ENCODE results near the gene EID3. TPM values are rescaled to one million over a fixed set of nuclear protein-coding genes. Genes with fewer than 3 reads are reported as not detected.

EID3 gene
- total and polyA plus RNA-seq, 10 of the 15 experiments (the other 5 are each of a cell fraction or from before 2014, with no cell fraction given) = 0.92 to 7.0 (median 4.3) TPM

DNA sequence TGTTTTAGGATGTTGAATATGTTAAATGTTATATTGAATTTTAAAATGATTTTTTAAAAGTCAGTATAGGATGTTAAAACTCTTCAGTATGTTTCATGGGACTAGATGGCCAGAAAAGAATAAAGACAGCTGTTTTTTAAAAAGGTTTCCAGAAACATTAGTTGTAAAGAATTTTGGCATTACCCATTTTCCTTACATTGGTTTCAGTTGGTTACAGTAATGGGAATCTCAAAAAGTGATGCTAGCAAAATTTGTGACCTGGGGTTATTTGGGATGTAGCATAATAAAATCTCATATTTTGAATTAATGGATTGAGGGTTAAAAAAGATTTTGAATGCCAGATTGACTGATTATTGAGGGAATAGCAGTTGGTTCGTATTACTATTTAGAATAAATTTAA, 25.3 kb downstream of the EID3 start:
- no peaks in the 10 kb centered on the region for H3K27me3 ChIP-seq (replicated peaks in 1 of 2; ENCODE audit: control insufficient read depth in 2 of 2, insufficient read depth in 2 of 2, low read length in 1 of 2)

More for the DNA sequence above, 25.3 kb downstream of the EID3 start:
- no peak for FAIRE-seq
- SMC1A ChIA-PET (ENCODE audit: uncharacterized antibody, unreplicated experiment) = interaction anchor here (1.1 to 1.4 kb wide), 3 partner anchors 15 to 25 kb away, joined by 3 to 6 read pairs (median 3); no protein-coding TSS in a partner anchor
- no TSS peak for BruUV-seq (replicated peaks)
- POLR2A ChIA-PET = interaction anchor here (0.6 to 0.7 kb wide), 2 partner anchors 23 to 124 kb away, joined by 3 to 4 read pairs; no protein-coding TSS in a partner anchor
- Histone ChIP-seq H3K27ac (ENCODE audit: control insufficient read depth, insufficient read depth) (no peak overlapping the region), H3K4me1 (ENCODE audit: control insufficient read depth, insufficient read depth, low read length) (no peaks in the 10 kb centered on the region), H3K4me3 (no peak overlapping the region), H3K36me3 (ENCODE audit: control insufficient read depth in 2 of 2, insufficient read depth in 2 of 2, low read length in 1 of 2) (peaks cover 8 to 19% of the 10 kb centered on the region in 2 experiments), H2AFZ (ENCODE audit: control insufficient read depth, low read depth, low read length) (no peak overlapping the region), H3K79me2 (ENCODE audit: control insufficient read depth, insufficient read depth, low read length) (no peaks in the 10 kb centered on the region), H3K9me3 (replicated peaks; ENCODE audit: control insufficient read depth, insufficient read depth, low read length) (no peaks in the 10 kb centered on the region), H3K9ac (ENCODE audit: control insufficient read depth, insufficient read depth, low read length) (no peak overlapping the region), H3K4me2 (ENCODE audit: control insufficient read depth, insufficient read depth) (no peak overlapping the region), H4K20me1 (ENCODE audit: control insufficient read depth, insufficient read depth) (no peaks in the 10 kb centered on the region)
- RAD21 ChIA-PET (ENCODE audit: unreplicated experiment) = no interaction called here
- TF ChIP-seq, protein P1, sequence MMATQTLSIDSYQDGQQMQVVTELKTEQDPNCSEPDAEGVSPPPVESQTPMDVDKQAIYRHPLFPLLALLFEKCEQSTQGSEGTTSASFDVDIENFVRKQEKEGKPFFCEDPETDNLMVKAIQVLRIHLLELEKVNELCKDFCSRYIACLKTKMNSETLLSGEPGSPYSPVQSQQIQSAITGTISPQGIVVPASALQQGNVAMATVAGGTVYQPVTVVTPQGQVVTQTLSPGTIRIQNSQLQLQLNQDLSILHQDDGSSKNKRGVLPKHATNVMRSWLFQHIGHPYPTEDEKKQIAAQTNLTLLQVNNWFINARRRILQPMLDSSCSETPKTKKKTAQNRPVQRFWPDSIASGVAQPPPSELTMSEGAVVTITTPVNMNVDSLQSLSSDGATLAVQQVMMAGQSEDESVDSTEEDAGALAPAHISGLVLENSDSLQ (IDR thresholded peaks at IDR 0.05) = no peak
- TF ChIP-seq DPF2 (IDR thresholded peaks at IDR 0.05) (no peak), KDM1A (IDR thresholded peaks at IDR 0.05; ENCODE audit: borderline replicate concordance) (no peak), SMC3 (IDR thresholded peaks at IDR 0.05; ENCODE audit: borderline replicate concordance, low read length) (no peak), SREBF1 (IDR thresholded peaks at IDR 0.05; ENCODE audit: low read length) (no peak), CHD4 (IDR thresholded peaks at IDR 0.05) (no peak)
- TF ChIP-seq, protein P2, sequence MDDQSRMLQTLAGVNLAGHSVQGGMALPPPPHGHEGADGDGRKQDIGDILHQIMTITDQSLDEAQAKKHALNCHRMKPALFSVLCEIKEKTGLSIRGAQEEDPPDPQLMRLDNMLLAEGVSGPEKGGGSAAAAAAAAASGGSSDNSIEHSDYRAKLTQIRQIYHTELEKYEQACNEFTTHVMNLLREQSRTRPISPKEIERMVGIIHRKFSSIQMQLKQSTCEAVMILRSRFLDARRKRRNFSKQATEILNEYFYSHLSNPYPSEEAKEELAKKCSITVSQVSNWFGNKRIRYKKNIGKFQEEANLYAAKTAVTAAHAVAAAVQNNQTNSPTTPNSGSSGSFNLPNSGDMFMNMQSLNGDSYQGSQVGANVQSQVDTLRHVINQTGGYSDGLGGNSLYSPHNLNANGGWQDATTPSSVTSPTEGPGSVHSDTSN (IDR thresholded peaks at IDR 0.05; ENCODE audit: insufficient replicate concordance, low read depth, low read length) = no peak
- in situ Hi-C loops (cut with MboI) = no loop called here
- intact Hi-C loops (cut with micrococcal nuclease; ENCODE audit: unreplicated experiment) = no loop called here
- no peak for DNase-seq (ENCODE audit: low read depth, low spot score)
- ATAC-seq = no peak
- CTCF ChIA-PET = no interaction called here
- 100% methylated on average over 1 of the region's 1 CpG for WGBS (ENCODE audit: insufficient coverage, insufficient replicate concordance, low lambda C conversion rate, missing lambda C conversion rate)

All from GM12878 (cell line).